Caco-2 (cell line): ENCODE results near the gene NETO1. TPM values are rescaled to one million over a fixed set of nuclear protein-coding genes. Genes with fewer than 3 reads are reported as not detected.

Experiments
- BruUV-seq: library from RNA; stranded (reverse); fragments of 400-500 nt; replicated peaks from 2 replicates; lab custom pipeline; 2021; lab: Mats Ljungman, UMichigan
- CTCF ChIA-PET: fragments of 300-600 bp; sonication (Branson Sonifier 250); formaldehyde crosslinking; loops from one replicate; lab custom pipeline; 2022; ENCODE audit warnings: antibody characterized with exemption; lab: Charles Lee
- POLR2A ChIA-PET: fragments of 300-600 bp; sonication (Branson Sonifier 250); formaldehyde crosslinking; loops from one replicate; lab custom pipeline; 2022; ENCODE audit warnings: antibody characterized with exemption; lab: Charles Lee
- DNase-seq, 2 experiments: peaks; one replicate each; pipeline versions ENCODE4 v3.0.0 to v3.0.0-alpha.2; 2020 to 2022
- H3K27me3 ChIP-seq: replicated peaks from 2 replicates; pipeline ENCODE4 v1.6.0; 2011; ENCODE audit warnings: low read length; ENCODE audit not compliant: control insufficient read depth, insufficient read depth
- H3K36me3 ChIP-seq: 2 replicates; pipeline ENCODE4 v1.5.1; 2011; ENCODE audit warnings: low read length; ENCODE audit not compliant: control insufficient read depth, insufficient read depth
- H3K4me1 ChIP-seq: fragments of 250-450 bp; sonication (Bioruptor Pico); 2 replicates; pipeline ENCODE4 v1.5.1; 2020; ENCODE audit warnings: mild to moderate bottlenecking
- H3K4me3 ChIP-seq: 2 replicates; pipeline ENCODE4 v1.5.1; 2011; ENCODE audit warnings: low read depth, mild to moderate bottlenecking, control low read depth, low read length
- H3K9me3 ChIP-seq: fragments of 250-450 bp; sonication (Bioruptor Pico); 2 replicates; pipeline ENCODE4 v1.5.1; 2020; ENCODE audit warnings: mild to moderate bottlenecking, moderate library complexity
- H3K27ac Mint-ChIP-seq: one replicate; pipeline ENCODE4 v1.8.0; 2022; ENCODE audit warnings: mixed read lengths; ENCODE audit not compliant: unreplicated experiment
- H3K27me3 Mint-ChIP-seq: one replicate; pipeline ENCODE4 v1.8.0; 2022; ENCODE audit warnings: mixed read lengths; ENCODE audit not compliant: insufficient read depth, unreplicated experiment
- H3K36me3 Mint-ChIP-seq: one replicate; pipeline ENCODE4 v1.8.0; 2022; ENCODE audit warnings: mild to moderate bottlenecking, mixed read lengths; ENCODE audit not compliant: insufficient read depth, unreplicated experiment
- H3K4me1 Mint-ChIP-seq: one replicate; pipeline ENCODE4 v1.8.0; 2022; ENCODE audit warnings: low read depth, mixed read lengths; ENCODE audit not compliant: unreplicated experiment
- H3K4me3 Mint-ChIP-seq: one replicate; pipeline ENCODE4 v1.8.0; 2022; ENCODE audit warnings: mild to moderate bottlenecking, moderate library complexity, mixed read lengths; ENCODE audit not compliant: unreplicated experiment
- H3K9me3 Mint-ChIP-seq: one replicate; pipeline ENCODE4 v1.8.0; 2022; ENCODE audit warnings: mixed read lengths; ENCODE audit not compliant: unreplicated experiment
- CTCF ChIP-seq, 2 experiments: fragments of 200-600 bp in 1 of 2; IDR thresholded peaks; 1 replicate in 1 of 2; 2 replicates in 1 of 2; pipeline versions ENCODE4 v1.5.1 to v1.8.0; 2011 to 2022; ENCODE audit warnings: antibody characterized with exemption in 1 of 2, control low read depth in 1 of 2, inconsistent platforms in 1 of 2, low read depth in 1 of 2, low read length in 1 of 2, mild to moderate bottlenecking in 1 of 2, moderate library complexity in 1 of 2; ENCODE audit not compliant: insufficient read depth in 1 of 2, severe bottlenecking in 1 of 2, unreplicated experiment in 1 of 2
- intact Hi-C: fragments of 100-400 bp; cut with micrococcal nuclease; formaldehyde crosslinking; loops from one replicate; pipeline ENCODE4 v1.10.0; 2022; ENCODE audit not compliant: unreplicated experiment
- total RNA-seq: library from RNA; stranded (reverse); gene quantifications from 2 replicates; pipeline ENCODE4 v1.2.3, GENCODE V29; 2022

Gene NETO1
- total RNA-seq, 1 experiment from 2014 or later, result not detected

GRCh38 chr18:72840109-72840508 lies 27.7 kb downstream of the NETO1 start:
- Histone ChIP-seq H3K4me1 (no peaks in the 10 kb centered on the region), H3K4me3 (no peak overlapping the region), H3K36me3 (no peaks in the 10 kb centered on the region), H3K27me3 (no peaks in the 10 kb centered on the region), H3K9me3 (no peaks in the 10 kb centered on the region)
- no peak for DNase-seq
- Mint-ChIP-seq H3K36me3 (no peaks in the 10 kb centered on the region), H3K9me3 (no peaks in the 10 kb centered on the region), H3K4me1 (no peaks in the 10 kb centered on the region), H3K27me3 (peaks cover 9% of the 10 kb centered on the region), H3K4me3 (no peak overlapping the region), H3K27ac (no peak overlapping the region)
- CTCF ChIA-PET, result no interaction called here
- POLR2A ChIA-PET, result no interaction called here
- TF ChIP-seq CTCF (IDR thresholded peaks at IDR 0.05; ENCODE audit: insufficient read depth in 1 of 2, low read depth in 1 of 2, low read length in 1 of 2, severe bottlenecking in 1 of 2, unreplicated experiment in 1 of 2), result no peak
- intact Hi-C loops, result no loop called here
- BruUV-seq, result no TSS peak

- no peak overlapping the region for H3K4me3 Mint-ChIP-seq
- H3K36me3 ChIP-seq, result no peaks in the 10 kb centered on the region
- no peak for TF ChIP-seq CTCF (IDR thresholded peaks at IDR 0.05; ENCODE audit: insufficient read depth in 1 of 2, low read depth in 1 of 2, low read length in 1 of 2, severe bottlenecking in 1 of 2, unreplicated experiment in 1 of 2)
- DNase-seq, result no peak
- H3K27me3 Mint-ChIP-seq, result peaks cover 2% of the 10 kb centered on the region
- no peaks in the 10 kb centered on the region for H3K9me3 Mint-ChIP-seq
- H3K36me3 Mint-ChIP-seq, result no peaks in the 10 kb centered on the region
- intact Hi-C loops, result no loop called here
- H3K4me1 ChIP-seq, result no peaks in the 10 kb centered on the region
- H3K4me1 Mint-ChIP-seq, result no peaks in the 10 kb centered on the region
- POLR2A ChIA-PET, result no interaction called here
- no peaks in the 10 kb centered on the region for H3K27me3 ChIP-seq
- no peaks in the 10 kb centered on the region for H3K9me3 ChIP-seq
- BruUV-seq, result no TSS peak
- CTCF ChIA-PET, result no interaction called here
- no peak overlapping the region for H3K27ac Mint-ChIP-seq
- H3K4me3 ChIP-seq, result no peak overlapping the region
Observed at GRCh38 chr18:72834731-72835130, 33.1 kb downstream of the NETO1 start.

GRCh38 chr18:72833471-72833870 lies 34.3 kb downstream of the NETO1 start:
- CTCF ChIA-PET, result interaction anchor here (0.6 kb wide), 1 partner anchor 944 kb away, joined by 3 read pairs; no protein-coding TSS in a partner anchor

More at GRCh38 chr18:72833471-72833870, 34.3 kb downstream of the NETO1 start:
- Histone ChIP-seq H3K9me3 (no peaks in the 10 kb centered on the region), H3K4me3 (no peak overlapping the region), H3K4me1 (no peaks in the 10 kb centered on the region), H3K36me3 (no peaks in the 10 kb centered on the region), H3K27me3 (no peaks in the 10 kb centered on the region)
- Mint-ChIP-seq H3K4me3 (no peak overlapping the region), H3K36me3 (no peaks in the 10 kb centered on the region), H3K27me3 (peaks cover 2% of the 10 kb centered on the region), H3K9me3 (no peaks in the 10 kb centered on the region), H3K4me1 (no peaks in the 10 kb centered on the region), H3K27ac (no peak overlapping the region)
- no peak for TF ChIP-seq CTCF (IDR thresholded peaks at IDR 0.05; ENCODE audit: insufficient read depth in 1 of 2, low read depth in 1 of 2, low read length in 1 of 2, severe bottlenecking in 1 of 2, unreplicated experiment in 1 of 2)
- no TSS peak for BruUV-seq
- no peak for DNase-seq
- intact Hi-C loops, result no loop called here
- POLR2A ChIA-PET, result no interaction called here
